Stomach (tissue), 9 donors: Measurements from ENCODE around the gene TBCEL. TPM values are rescaled to one million over a fixed set of nuclear protein-coding genes. Genes with fewer than 3 reads are reported as not detected.
A peak's percentile ranks its signal among the peaks of the same experiment; 100 is the strongest.

ENCODE experiments used
- DNase-seq, 2 donors: peaks; one replicate each; pipeline versions ENCODE4 v3.0.0 to v3.0.0-alpha.2; 2013 to 2019
- H3K27ac ChIP-seq, 5 donors: fragments of 200-600 bp in 4 of 5; sonication (generic) in 4 of 5; one replicate each; pipeline ENCODE4 v1.5.1; 2013 to 2019; ENCODE audit warnings: mild to moderate bottlenecking in 1 of 5, moderate library complexity in 1 of 5
- H3K27me3 ChIP-seq, 3 donors: fragments of 200-600 bp; sonication (generic); one replicate each; pipeline ENCODE4 v1.5.1; 2017 to 2019; ENCODE audit warnings: mixed run types in 1 of 3
- H3K36me3 ChIP-seq, 4 donors: fragments of 200-600 bp; sonication (generic); 1 replicate in 3 of 4; 2 replicates in 1 of 4; pipeline ENCODE4 v1.5.1; 2016 to 2019
- H3K4me1 ChIP-seq, 4 donors: fragments of 200-600 bp; sonication (generic); one replicate each; pipeline ENCODE4 v1.5.1; 2016 to 2019
- H3K4me3 ChIP-seq, 4 donors: fragments of 200-600 bp; sonication (generic) in 3 of 4; one replicate each; pipeline ENCODE4 v1.5.1; 2016 to 2019; ENCODE audit warnings: mild to moderate bottlenecking in 1 of 4
- H3K9me3 ChIP-seq, 4 donors: fragments of 200-600 bp; sonication (generic); one replicate each; pipeline ENCODE4 v1.5.1; 2016 to 2019
- CTCF ChIP-seq, 7 experiments: fragments of 450-650 bp in 4 of 7; fragments of 200-600 bp in 3 of 7; sonication (generic) in 3 of 7; IDR thresholded peaks; one replicate each; pipeline ENCODE4 v1.5.1; 2016 to 2019; ENCODE audit warnings: antibody characterized with exemption in 7 of 7, control low read depth in 2 of 7, mild to moderate bottlenecking in 1 of 7
- EP300 ChIP-seq: sonication (generic); formaldehyde crosslinking; IDR thresholded peaks from one replicate; pipeline ENCODE4 v1.6.1; 2017; ENCODE audit warnings: antibody characterized with exemption
- POLR2A ChIP-seq, 4 donors: fragments of 450-650 bp; IDR thresholded peaks; one replicate each; pipeline ENCODE4 v1.6.1; 2016; ENCODE audit warnings: antibody characterized with exemption in 4 of 4, control low read depth in 2 of 4, mild to moderate bottlenecking in 1 of 4, moderate library complexity in 1 of 4
- POLR2AphosphoS5 ChIP-seq, 3 donors: sonication (generic); formaldehyde crosslinking; IDR thresholded peaks; one replicate each; pipeline ENCODE4 v1.6.1; 2016; ENCODE audit warnings: antibody characterized with exemption in 3 of 3
- WGBS, 5 donors: extraction: QIAGEN DNeasy Blood & Tissue Kit in 3 of 5; methylation state at CpG; one replicate each; pipeline versions ENCODE4 v1.1.5 to v1.1.7; 2013 to 2018; 5-methylcytosine and 5-hydroxymethylcytosine counted together
- intact Hi-C: fragments of 100-400 bp; cut with DNase I; formaldehyde crosslinking; loops from one replicate; pipeline ENCODE4 v1.15.1; 2023; ENCODE audit warnings: low total_unique reads
- polyA plus RNA-seq, 3 donors: library from polyadenylated mRNA; stranded (reverse); fragments of 200-250 nt; gene quantifications; one replicate each; pipeline ENCODE4 v1.2.3, GENCODE V29; 2013
- total RNA-seq, 5 donors: library from RNA; depleted of rRNA; stranded (reverse); fragments of >200 nt; gene quantifications; one replicate each; pipeline versions ENCODE4 v1.1.0 to v1.2.3, GENCODE V29; 2014 to 2016
- donor health status: healthy with polysubstance abuse.
- donor health status: Bipolar disorder and iron deficiency.
- donor health status: healthy.

Gene TBCEL
- total and polyA plus RNA-seq, 8 donors: 3.2 to 55.1 (median 8.1) TPM

GRCh38 chr11:121099885-121100284 is 76.0 kb downstream of the TBCEL start:
- intact Hi-C loops: no loop called here
- DNase-seq: no peak
- H3K36me3 ChIP-seq: no peaks in the 10 kb centered on the region
- no peaks in the 10 kb centered on the region for H3K27me3 ChIP-seq
- no peak overlapping the region for H3K4me3 ChIP-seq
- WGBS, 5 donors: 50 to 71% (median 65%) methylated on average over 4 of the region's 4 CpGs
- no peaks in the 10 kb centered on the region for H3K9me3 ChIP-seq
- no peak overlapping the region for H3K27ac ChIP-seq
- TF ChIP-seq EP300: no peak
- no peak for TF ChIP-seq CTCF (IDR thresholded peaks at IDR 0.05)
- TF ChIP-seq POLR2AphosphoS5 (IDR thresholded peaks at IDR 0.05): no peak
- no peak for TF ChIP-seq POLR2A (IDR thresholded peaks at IDR 0.05)
- peaks cover 0 to 6% (median under 1%) of the 10 kb centered on the region in 4 donors for H3K4me1 ChIP-seq

- TF ChIP-seq EP300 (no peak), CTCF (IDR thresholded peaks at IDR 0.05) (no peak), POLR2AphosphoS5 (IDR thresholded peaks at IDR 0.05) (no peak), POLR2A (IDR thresholded peaks at IDR 0.05) (no peak)
- Histone ChIP-seq H3K4me3 (no peak within 1 kb of the TSS), H3K27me3 (no peaks in the 10 kb centered on the region), H3K4me1 (peaks cover 0 to 10% (median 5%) of the 10 kb centered on the region in 4 donors), H3K9me3 (no peaks in the 10 kb centered on the region), H3K36me3 (no peaks in the 10 kb centered on the region), H3K27ac (no peak within 1 kb of the TSS)
- WGBS, 5 donors: 91 to 99% (median 96%) methylated on average over 2 of the region's 2 CpGs
- DNase-seq: no peak
- intact Hi-C loops: no loop called here
These were observed 77.0 kb downstream of the TBCEL start, which contains the start of gene TECTA for GRCh38 chr11:121100943-121101342. TSS of gene TECTA (plus strand) at chr11:121101243. CDS start at chr11:121102666, 1,423 bp downstream.

GRCh38 chr11:121104312-121104762 is 80.4 kb downstream of the TBCEL start:
- H3K27ac ChIP-seq: peak overlapping the region in 1 of 5 donors; percentile 57
- peak in 1 of 2 donors; percentile 69 for DNase-seq

GRCh38 chr11:121105063-121105480 is 81.2 kb downstream of the TBCEL start:
- H3K36me3 ChIP-seq: no peaks in the 10 kb centered on the region
- no peaks in the 10 kb centered on the region for H3K27me3 ChIP-seq
- H3K9me3 ChIP-seq: no peaks in the 10 kb centered on the region
- intact Hi-C loops: no loop called here
- peaks cover 0 to 10% (median 5%) of the 10 kb centered on the region in 4 donors for H3K4me1 ChIP-seq
- DNase-seq: peak in 1 of 2 donors; percentile 86
- WGBS, 5 donors: 50 to 53% (median 51%) methylated on average over 4 of the region's 4 CpGs
- TF ChIP-seq POLR2A (IDR thresholded peaks at IDR 0.05) (no peak), CTCF (IDR thresholded peaks at IDR 0.05) (no peak), POLR2AphosphoS5 (IDR thresholded peaks at IDR 0.05) (peak in 2 of 3 donors; percentile 24 to 30)
- H3K27ac ChIP-seq: peak overlapping the region in 2 of 5 donors; percentile 10 to 57
- no peak overlapping the region for H3K4me3 ChIP-seq

More at GRCh38 chr11:121104312-121104762, 80.4 kb downstream of the TBCEL start:
- Histone ChIP-seq H3K4me1 (peaks cover 0 to 10% (median 5%) of the 10 kb centered on the region in 4 donors), H3K27me3 (no peaks in the 10 kb centered on the region), H3K9me3 (no peaks in the 10 kb centered on the region), H3K36me3 (no peaks in the 10 kb centered on the region), H3K4me3 (no peak overlapping the region)
- intact Hi-C loops: no loop called here
- WGBS, 5 donors: 75 to 84% (median 80%) methylated on average over 9 of the region's 9 CpGs
- TF ChIP-seq POLR2AphosphoS5 (IDR thresholded peaks at IDR 0.05): no peak
- no peak for TF ChIP-seq CTCF (IDR thresholded peaks at IDR 0.05)
